MM.1S (cell line): ENCODE results near the gene PDE4C.

Experiments
- CTCF ChIP-seq: fragments of 300-600 bp; sonication (generic); IDR thresholded peaks from 2 replicates; pipeline ENCODE4 v1.5.1; 2016; ENCODE audit warnings: antibody characterized with exemption, low read length, mixed read lengths
- EZH2 ChIP-seq: fragments of 300-600 bp; sonication (generic); optimal IDR thresholded peaks from 2 replicates; pipeline ENCODE3; 2017; ENCODE audit warnings: low read depth, mild to moderate bottlenecking, antibody characterized with exemption, low read length, mixed read lengths
- EZH2phosphoT487 ChIP-seq: fragments of 300-600 bp; sonication (generic); IDR thresholded peaks from 2 replicates; pipeline ENCODE4 v1.6.1; 2018; ENCODE audit warnings: antibody characterized with exemption, low read length

GRCh38 chr19:18270326-18270725, 44.1 kb upstream of the PDE4C start:
- TF ChIP-seq CTCF (no peak), EZH2 (no peak), EZH2phosphoT487 (no peak)
